T-helper 2 cell (primary cell): Measurements from ENCODE around the gene KCNJ13.
A peak's percentile ranks its signal among the peaks of the same experiment; 100 is the strongest.
"Not testable (repeated sequence)": the region's sequence is repeated elsewhere in the genome, so short reads cannot be mapped to it uniquely, and the experiment has no call there.

Experiments used
- DNase-seq, 5 experiments: peaks; one replicate each; pipeline versions ENCODE4 v3.0.0 to v3.0.0-alpha.2; 2012 to 2022

Gene KCNJ13

GRCh38 chr2:232761301-232761907, 15.0 kb downstream of the KCNJ13 start:
- peak in 3 of 5 experiments; percentile 2 to 73 (median 19) for DNase-seq

- peak in 1 of 5 experiments; percentile 46 for DNase-seq
These were observed 18.5 kb downstream of the KCNJ13 start for GRCh38 chr2:232757905-232758304.

DNA sequence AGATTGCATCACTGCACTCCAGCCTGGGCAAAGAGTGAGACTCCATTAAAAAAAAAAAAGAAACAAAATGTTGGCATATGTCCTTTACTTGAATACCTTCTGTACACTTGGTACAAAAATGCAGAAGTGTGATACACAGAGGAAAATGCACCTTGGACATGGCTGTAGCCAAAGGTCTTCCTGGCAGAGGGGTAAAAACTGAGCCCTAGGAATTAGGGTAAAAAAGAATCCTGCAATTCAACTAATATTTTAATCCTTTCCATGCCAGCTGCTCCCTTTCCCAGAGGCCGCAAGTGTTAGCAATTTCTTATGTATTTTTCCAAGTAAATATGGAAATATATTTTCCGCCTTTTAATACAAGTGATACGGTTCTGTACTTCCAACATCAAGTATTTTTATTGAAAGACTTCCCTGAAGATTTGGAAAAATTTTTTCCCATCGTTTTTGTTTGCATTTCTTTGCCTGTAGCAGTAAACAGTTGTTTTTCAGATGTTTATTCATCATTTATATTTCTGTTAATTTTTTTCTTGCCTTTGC, 26.2 kb downstream of the KCNJ13 start:
- DNase-seq, result no peak

GRCh38 chr2:232749331-232749730, 27.0 kb downstream of the KCNJ13 start:
- peak in 1 of 5 experiments; percentile 65 for DNase-seq

- DNase-seq, result no peak
These were observed 28.3 kb downstream of the KCNJ13 start for GRCh38 chr2:232748038-232748437.

DNA sequence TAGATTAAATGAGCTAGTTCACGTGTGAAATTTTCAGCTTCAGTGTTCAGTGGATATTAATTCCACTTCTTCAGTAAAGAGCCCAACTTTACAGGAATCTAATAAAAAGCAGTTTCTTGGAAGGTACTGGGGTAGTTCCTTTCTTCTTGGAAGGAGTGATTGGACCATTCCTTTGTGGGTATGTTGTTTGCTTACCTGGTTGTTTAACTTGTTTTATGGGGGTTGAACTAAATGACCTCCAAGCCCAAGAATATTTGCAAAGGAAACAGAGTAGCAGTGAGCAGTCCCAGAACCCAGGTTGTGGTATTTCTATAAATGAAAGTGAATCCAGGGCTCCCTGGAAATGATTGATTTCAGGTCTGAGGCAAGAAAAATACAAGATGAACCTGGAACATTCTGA, 31.4 kb downstream of the KCNJ13 start:
- no peak for DNase-seq

DNA sequence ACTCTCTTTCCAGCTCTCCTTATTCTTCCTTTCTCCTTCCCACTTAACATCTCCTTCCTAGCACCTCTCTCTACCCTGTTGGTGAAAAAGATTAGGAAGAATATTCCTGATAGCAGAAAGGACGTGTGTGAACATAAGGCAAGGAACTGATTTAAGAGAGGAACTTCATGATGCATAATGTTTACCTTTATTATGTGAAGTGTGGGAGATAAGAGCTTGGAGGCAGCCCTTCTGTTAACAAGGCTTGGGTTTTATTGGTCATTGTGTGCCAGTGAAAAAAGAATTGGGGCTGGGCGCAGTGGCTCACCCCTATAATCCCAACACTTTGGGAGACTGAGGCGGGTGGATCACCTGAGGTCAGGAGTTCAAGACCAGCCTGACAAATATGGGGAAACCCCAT, 34.4 kb downstream of the KCNJ13 start:
- DNase-seq, result no peak

GRCh38 chr2:232741294-232741693, 35.1 kb downstream of the KCNJ13 start:
- DNase-seq, result no peak

- DNase-seq, result no peak
These were observed 44.9 kb downstream of the KCNJ13 start for GRCh38 chr2:232731470-232731869.

- no peak for DNase-seq
These were observed 47.6 kb downstream of the KCNJ13 start for GRCh38 chr2:232728785-232729184.

- no peak for DNase-seq
These were observed 53.3 kb downstream of the KCNJ13 start for GRCh38 chr2:232723027-232723426.

DNA sequence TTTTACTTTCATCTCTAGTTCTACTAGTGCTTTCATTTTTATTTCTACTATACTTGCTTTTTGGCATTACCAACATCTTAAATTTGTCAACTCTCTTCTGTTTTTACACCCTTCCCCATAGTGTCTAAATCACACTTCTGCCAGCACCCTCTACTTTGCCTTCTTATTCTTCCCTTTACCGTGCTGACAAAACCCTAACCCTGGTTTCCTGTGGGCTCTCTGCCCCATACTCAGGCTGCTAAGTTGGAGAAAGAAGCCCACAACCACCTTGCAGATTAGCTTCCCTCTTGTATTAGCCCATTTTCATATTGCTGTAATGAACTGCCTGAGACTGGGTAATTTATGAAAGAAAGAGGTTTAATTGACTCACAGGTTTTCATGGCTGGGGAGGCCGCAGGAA, 54.5 kb downstream of the KCNJ13 start:
- DNase-seq, result peak in 1 of 5 experiments; percentile 30

- DNase-seq, result no peak
These were observed 55.1 kb downstream of the KCNJ13 start for GRCh38 chr2:232721261-232721660.

GRCh38 chr2:232720056-232720455, 56.3 kb downstream of the KCNJ13 start:
- not testable (repeated sequence) for DNase-seq
